Measurements from ENCODE around the gene THRA.
"Not testable (repeated sequence)": the region's sequence is repeated elsewhere in the genome, so short reads cannot be mapped to it uniquely, and the experiment has no call there.

THRA gene

GRCh38 chr17:40113110-40113906, 50.5 kb downstream of the THRA start:
- peak; percentile 95 for DNase-seq

GRCh38 chr17:40113907-40114245, 51.1 kb downstream of the THRA start:
- DNase-seq, result no peak

DNA sequence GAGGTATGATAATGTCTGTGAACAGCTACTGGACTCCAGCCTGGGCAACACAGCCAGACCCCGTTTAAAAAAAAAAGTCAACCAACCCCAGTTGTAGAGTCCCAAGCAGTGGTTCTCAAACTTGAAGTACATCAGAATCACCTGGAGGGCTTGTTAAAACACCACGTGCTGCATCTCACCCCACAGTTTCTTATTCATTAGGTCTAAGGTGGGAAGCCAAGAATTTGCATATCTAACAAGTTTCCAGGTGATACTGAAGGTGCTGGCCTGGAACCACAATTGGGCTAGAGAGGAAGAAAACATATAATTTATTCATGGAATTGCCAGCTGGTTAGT, 52.3 kb downstream of the THRA start:
- no peak for DNase-seq

DNA sequence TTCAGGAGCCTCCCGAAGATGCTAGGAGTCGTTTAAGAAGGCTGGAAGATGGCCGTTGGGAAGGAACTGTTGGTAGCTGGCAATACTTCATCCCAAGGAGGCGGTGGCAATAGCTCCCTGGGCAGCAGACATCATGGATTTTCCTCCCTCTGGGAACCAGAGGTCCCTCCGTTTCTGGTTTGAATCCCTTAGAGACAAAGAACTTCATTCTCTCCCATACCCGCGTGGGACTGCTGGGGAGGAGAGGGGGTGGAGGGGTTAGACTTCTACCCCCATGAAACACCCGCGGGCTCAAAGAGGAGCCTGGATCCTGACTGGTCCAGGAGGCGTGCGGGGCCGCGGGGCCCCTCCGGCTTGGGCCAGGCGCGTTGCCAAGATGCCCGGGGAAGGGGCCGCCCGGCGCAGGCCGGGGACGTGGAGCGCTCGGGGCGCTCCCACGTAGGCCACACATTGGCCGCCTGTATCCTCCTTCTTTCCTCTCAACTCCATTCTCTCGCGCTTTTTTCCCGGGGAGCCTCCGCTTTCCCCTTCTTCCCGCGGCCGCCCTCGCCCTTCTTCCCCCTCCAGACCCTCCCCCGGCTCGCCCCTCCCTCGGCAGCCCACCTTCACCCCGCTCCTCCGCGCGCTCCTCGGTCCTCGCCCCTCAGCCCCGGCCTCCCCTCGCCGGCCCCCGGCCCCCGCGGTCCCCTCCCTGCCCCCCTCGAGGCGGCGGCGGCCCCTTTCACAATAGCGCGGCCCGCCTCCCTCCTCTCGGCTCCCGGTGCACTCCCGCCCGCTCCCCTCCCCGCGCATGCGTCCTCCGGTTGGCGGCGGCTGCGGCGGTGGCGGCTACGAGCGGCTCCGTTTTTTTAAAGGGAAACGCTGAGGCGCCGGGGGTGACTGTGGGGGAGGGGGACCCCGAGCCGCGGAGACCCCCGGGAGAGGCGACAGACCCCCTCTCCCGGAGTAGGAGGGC, 58.7 kb downstream of the THRA start, which contains the start of gene MSL1:
Gene MSL1 (plus strand): TSS at position 791 of the 955 bp plus-strand sequence. CDS start 642 bp downstream, outside the sequence.
- peak; percentile 75 for DNase-seq

GRCh38 chr17:40122136-40122998, 59.6 kb downstream of the THRA start:
- peak; percentile 57 for DNase-seq

DNA sequence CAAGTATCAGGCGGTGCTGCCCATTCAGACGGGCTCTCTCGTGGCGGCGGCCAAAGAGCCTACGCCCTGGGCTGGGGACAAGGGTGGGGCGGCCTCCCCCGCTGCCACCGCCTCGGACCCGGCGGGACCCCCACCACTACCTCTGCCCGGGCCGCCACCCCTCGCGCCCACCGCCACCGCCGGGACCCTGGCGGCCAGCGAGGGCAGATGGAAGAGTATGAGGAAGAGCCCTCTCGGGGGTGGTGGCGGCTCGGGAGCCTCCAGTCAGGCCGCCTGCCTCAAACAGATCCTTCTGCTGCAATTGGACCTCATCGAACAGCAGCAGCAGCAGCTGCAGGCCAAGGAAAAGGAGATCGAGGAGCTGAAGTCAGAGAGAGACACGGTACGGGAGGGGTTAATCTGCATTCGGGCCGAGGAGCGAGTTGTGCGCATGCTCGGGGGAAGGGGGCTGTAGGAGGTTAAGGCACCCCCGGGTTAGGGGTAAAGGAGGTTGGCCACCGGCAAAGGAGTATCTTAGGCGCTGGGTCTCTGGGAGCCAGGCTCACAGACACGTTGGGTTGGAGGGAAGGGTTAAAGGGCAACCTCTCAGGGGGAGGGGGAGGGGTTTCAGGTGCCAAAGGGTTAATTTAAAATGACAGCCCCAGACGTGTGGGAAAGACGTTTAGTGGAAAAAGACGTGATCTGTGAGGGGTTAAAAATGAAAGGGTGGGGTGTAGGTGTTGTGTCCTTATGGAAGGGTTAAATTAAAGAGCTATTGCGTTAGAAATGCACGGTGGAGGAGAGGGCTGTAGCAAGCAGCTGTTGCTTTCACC, 60.4 kb downstream of the THRA start:
- peak; percentile 53 for DNase-seq

DNA sequence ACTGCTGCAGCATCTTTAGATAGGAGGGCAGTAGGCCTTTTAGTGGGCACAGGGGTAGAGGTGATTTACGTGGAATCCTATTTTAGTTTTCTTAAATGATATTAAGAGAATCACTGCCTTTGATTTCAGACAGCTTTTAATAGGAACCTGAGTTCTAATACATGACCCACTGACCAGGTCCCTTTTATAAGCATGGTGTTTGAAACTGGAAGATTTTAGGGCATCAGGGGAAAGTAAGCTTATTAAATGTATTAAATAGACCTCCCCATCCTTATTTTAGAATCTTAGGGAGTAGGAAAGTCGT, 61.0 kb downstream of the THRA start:
- DNase-seq, result no peak

DNA sequence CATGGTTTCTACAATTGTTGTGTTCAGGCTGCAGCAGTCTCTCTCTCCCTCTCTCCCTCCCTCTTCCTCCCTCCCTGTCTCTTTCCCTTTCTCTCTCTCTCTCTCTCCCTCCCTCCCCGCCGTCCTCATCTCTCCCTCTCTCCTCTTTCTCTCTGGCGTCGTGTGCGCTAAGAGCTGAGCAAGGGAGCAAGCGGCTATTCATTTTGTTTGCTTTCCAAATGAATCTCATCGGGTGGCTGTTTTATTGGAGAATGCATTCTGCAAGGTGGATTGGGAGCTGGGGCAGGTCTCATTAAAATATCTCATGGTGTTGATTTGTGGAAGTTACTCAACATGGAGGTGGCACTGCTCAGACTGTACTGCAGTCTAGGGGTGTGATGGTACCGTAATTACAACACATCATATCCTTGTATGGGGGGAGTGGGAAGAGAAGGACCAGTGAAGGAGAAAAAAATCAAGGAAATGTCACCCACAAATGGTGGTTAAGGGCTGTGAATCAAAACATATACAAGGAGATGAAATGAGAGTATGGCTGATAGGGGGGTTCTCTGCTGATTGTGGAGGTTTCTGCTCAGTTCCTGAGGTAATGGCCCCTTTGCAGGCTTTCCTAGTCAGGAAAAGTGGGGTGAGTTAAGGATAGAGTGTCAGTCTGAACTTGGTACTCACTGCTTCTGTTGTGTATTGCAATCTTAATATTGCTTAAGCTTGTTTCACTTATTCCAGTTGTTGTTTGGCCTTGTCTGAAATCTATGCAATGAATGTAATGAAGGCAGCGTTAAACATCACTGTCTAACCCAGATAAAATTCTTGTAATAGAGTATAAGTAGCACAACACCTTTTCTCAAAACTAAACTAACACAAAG, 61.7 kb downstream of the THRA start:
- peak; percentile 64 for DNase-seq

DNA sequence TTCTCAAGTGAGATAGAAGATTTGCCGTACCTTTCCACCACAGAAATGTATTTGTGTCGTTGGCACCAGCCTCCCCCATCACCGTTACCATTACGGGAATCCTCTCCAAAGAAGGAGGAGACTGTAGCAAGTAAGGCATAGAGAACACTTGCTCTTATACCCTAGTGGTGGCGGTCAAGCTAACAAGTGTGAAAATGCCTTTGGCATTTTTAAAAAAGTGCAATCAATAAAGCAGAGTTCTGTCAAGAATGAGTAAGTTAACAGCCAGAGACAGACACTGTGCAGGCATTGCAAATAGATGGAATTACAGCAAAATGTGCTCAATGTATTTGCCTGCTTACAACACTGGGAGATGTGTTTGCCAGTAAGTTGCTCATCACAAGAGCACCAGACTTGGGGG, 66.7 kb downstream of the THRA start:
- DNase-seq, result no peak

- no peak for DNase-seq
Measured at GRCh38 chr17:40130352-40131042, 67.7 kb downstream of the THRA start.

- DNase-seq, result no peak
Measured at GRCh38 chr17:40134184-40134583, 71.4 kb downstream of the THRA start.

- no peak for DNase-seq
Measured at GRCh38 chr17:40135817-40136216, 73.1 kb downstream of the THRA start.

DNA sequence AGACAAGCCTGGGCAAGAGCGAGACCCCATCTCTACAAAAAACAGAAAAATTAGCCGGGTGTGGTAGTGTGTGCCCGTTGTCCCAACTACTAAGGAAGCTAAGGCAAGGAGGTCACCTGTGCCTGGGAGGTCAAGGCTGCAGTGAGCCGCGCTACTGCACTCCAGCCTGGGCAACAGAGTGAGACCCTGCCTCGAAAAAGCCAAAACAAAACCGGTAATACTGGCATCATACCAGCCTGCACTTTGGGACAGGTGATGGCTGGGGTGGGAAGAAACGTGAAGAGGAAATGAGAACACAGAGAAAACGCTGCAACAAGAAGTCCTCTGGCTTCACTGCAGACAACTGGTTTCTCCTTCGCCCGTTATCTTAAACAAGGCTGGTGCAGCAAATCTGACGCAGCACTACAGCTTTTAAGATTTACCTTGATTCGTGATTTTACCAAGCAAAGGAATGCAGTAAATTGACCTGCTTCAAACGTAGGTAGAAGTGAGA, 76.8 kb downstream of the THRA start:
- DNase-seq, result no peak

DNA sequence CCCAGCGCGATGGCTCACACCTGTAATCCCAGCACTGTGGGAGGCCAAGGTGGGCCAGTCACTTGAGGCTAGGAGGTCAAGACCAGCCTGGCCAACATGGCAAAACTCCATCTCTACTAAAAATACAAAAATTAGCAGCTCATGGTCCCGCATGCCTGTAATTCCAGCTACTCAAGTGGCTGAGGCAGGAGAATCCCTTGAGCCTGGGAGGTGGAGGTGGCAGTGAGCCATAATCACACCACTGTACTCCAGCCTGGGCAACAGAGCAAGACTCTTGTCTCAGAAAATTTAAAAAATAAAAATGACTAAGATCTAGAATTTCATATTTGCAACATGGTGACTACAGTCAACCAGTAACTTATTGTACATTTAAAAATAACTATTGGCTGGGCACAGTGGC, 80.4 kb downstream of the THRA start:
- not testable (repeated sequence) for DNase-seq

Measured in NCI-H345 (cell line).